H1 (cell line): ENCODE results near the gene TCEA2. TPM values are rescaled to one million over a fixed set of nuclear protein-coding genes. Genes with fewer than 3 reads are reported as not detected.
A peak's percentile ranks its signal among the peaks of the same experiment; 100 is the strongest.

Experiments used
- CTCF ChIA-PET: fragments of 300-600 bp; sonication (Branson Sonifier 250); formaldehyde crosslinking; loops from one replicate; lab custom pipeline; 2021; ENCODE audit not compliant: partially characterized antibody; lab: Charles Lee
- POLR2A ChIA-PET: fragments of 300-600 bp; sonication (Branson Sonifier 250); formaldehyde crosslinking; loops from one replicate; lab custom pipeline; 2021; ENCODE audit warnings: inconsistent platforms; ENCODE audit not compliant: partially characterized antibody; lab: Charles Lee
- DNase-seq, 2 experiments: peaks; one replicate each; pipeline versions ENCODE4 v3.0.0 to v3.0.0-alpha.2; 2010 to 2022; ENCODE audit warnings: low spot score in 2 of 2, low read depth in 1 of 2, mixed read lengths in 1 of 2
- FAIRE-seq: peaks from 2 replicates; lab custom pipeline; 2011; peaks lifted over from hg19 to GRCh38; lab: Jason Lieb, UNC
- H2AFZ ChIP-seq: 2 replicates; pipeline ENCODE4 v1.8.1; 2012; ENCODE audit warnings: low read length, inconsistent platforms
- H2AK5ac ChIP-seq: 2 replicates; pipeline ENCODE4 v1.6.1; 2013; ENCODE audit warnings: low read depth, low read length
- H2BK120ac ChIP-seq: replicated peaks from 2 replicates; pipeline ENCODE3; 2013; ENCODE audit warnings: low read depth, low read length, inconsistent platforms
- H2BK12ac ChIP-seq: 2 replicates; pipeline ENCODE4 v1.6.1; 2013; ENCODE audit warnings: low read depth, low read length
- H2BK15ac ChIP-seq: 2 replicates; pipeline ENCODE4 v1.6.1; 2013; ENCODE audit warnings: low read length
- H2BK20ac ChIP-seq: 2 replicates; pipeline ENCODE4 v1.6.1; 2013; ENCODE audit warnings: low read length
- H2BK5ac ChIP-seq: 2 replicates; pipeline ENCODE4 v1.6.1; 2013; ENCODE audit warnings: low read depth, low read length
- H3K14ac ChIP-seq: 2 replicates; pipeline ENCODE4 v1.6.1; 2013; ENCODE audit warnings: inconsistent platforms; ENCODE audit not compliant: insufficient read length
- H3K18ac ChIP-seq: 2 replicates; pipeline ENCODE4 v1.6.1; 2013; ENCODE audit warnings: low read length; ENCODE audit errors: extremely low read depth
- H3K23ac ChIP-seq: 2 replicates; pipeline ENCODE4 v1.6.1; 2013; ENCODE audit warnings: inconsistent platforms; ENCODE audit not compliant: insufficient read length
- H3K23me2 ChIP-seq: 2 replicates; pipeline ENCODE4 v1.6.1; 2013; ENCODE audit warnings: low read depth, low read length
- H3K27ac ChIP-seq: 2 replicates; pipeline ENCODE4 v1.6.1; 2011; ENCODE audit warnings: low read depth, low read length, inconsistent platforms
- H3K27me3 ChIP-seq, 4 experiments: replicated peaks in 1 of 4; 1 replicate in 1 of 4; 2 replicates in 3 of 4; pipeline versions ENCODE4 v1.6.1 to v1.8.1; 2011 to 2013; ENCODE audit warnings: low read length in 3 of 4, mild to moderate bottlenecking in 3 of 4, inconsistent platforms in 2 of 4, mixed read lengths in 2 of 4, moderate library complexity in 1 of 4; ENCODE audit not compliant: control insufficient read depth in 3 of 4, insufficient read depth in 3 of 4; ENCODE audit errors: extremely low read depth in 1 of 4
- H3K36me3 ChIP-seq, 4 experiments: 2 replicates each; pipeline versions ENCODE4 v1.6.1 to v1.8.1; 2011 to 2013; ENCODE audit warnings: mild to moderate bottlenecking in 4 of 4, low read length in 3 of 4, moderate library complexity in 2 of 4, control low read depth in 1 of 4, inconsistent platforms in 1 of 4; ENCODE audit not compliant: insufficient read depth in 4 of 4, control insufficient read depth in 2 of 4
- H3K4ac ChIP-seq: replicated peaks from 2 replicates; pipeline ENCODE3; 2013; ENCODE audit warnings: low read length, low read depth, mixed read lengths, inconsistent platforms; ENCODE audit not compliant: insufficient read length
- H3K4me1 ChIP-seq, 4 experiments: replicated peaks in 1 of 4; 1 replicate in 1 of 4; 2 replicates in 3 of 4; pipeline versions ENCODE4 v1.6.1 to v1.8.1; 2011 to 2013; ENCODE audit warnings: low read length in 3 of 4, inconsistent platforms in 2 of 4, mixed read lengths in 1 of 4; ENCODE audit not compliant: insufficient read depth in 4 of 4, control insufficient read depth in 3 of 4
- H3K4me2 ChIP-seq, 2 experiments: 2 replicates each; pipeline versions ENCODE4 v1.6.1 to v1.8.1; 2011 to 2013; ENCODE audit warnings: low read depth in 2 of 2, low read length in 2 of 2, control low read depth in 1 of 2, inconsistent platforms in 1 of 2, mild to moderate bottlenecking in 1 of 2; ENCODE audit not compliant: insufficient read depth in 1 of 2
- H3K4me3 ChIP-seq, 4 experiments: fragments of 200-600, 300-600 bp in 1 of 4; sonication (generic), shearing (Covaris generic), sonication (Bioruptor Twin) in 1 of 4; 2 replicates each; pipeline versions ENCODE4 v1.5.1 to v1.8.1; 2011 to 2016; ENCODE audit warnings: low read length in 4 of 4, low read depth in 3 of 4, control low read depth in 2 of 4, inconsistent platforms in 2 of 4, mild to moderate bottlenecking in 2 of 4, mixed read lengths in 1 of 4, moderate library complexity in 1 of 4; ENCODE audit not compliant: insufficient read depth in 2 of 4; ENCODE audit errors: extremely low read depth in 1 of 4
- H3K56ac ChIP-seq: replicated peaks from 2 replicates; pipeline ENCODE3; 2013; ENCODE audit warnings: low read depth, mild to moderate bottlenecking, mixed read lengths, low read length, inconsistent platforms; ENCODE audit not compliant: insufficient read length
- H3K79me1 ChIP-seq: 2 replicates; pipeline ENCODE4 v1.6.1; 2013; ENCODE audit warnings: low read depth, low read length, control low read depth
- H3K79me2 ChIP-seq, 2 experiments: 2 replicates each; pipeline versions ENCODE4 v1.6.1 to v1.8.1; 2012 to 2013; ENCODE audit warnings: low read length in 2 of 2, mild to moderate bottlenecking in 2 of 2, inconsistent platforms in 1 of 2; ENCODE audit not compliant: insufficient read depth in 2 of 2, control insufficient read depth in 1 of 2
- H3K9ac ChIP-seq, 4 experiments: replicated peaks in 1 of 4; 1 replicate in 1 of 4; 2 replicates in 3 of 4; pipeline versions ENCODE4 v1.6.1 to v1.8.1; 2011 to 2013; ENCODE audit warnings: low read depth in 3 of 4, low read length in 3 of 4, control low read depth in 2 of 4, mild to moderate bottlenecking in 2 of 4, moderate library complexity in 2 of 4, inconsistent platforms in 1 of 4; ENCODE audit errors: extremely low read depth in 1 of 4
- H3K9me3 ChIP-seq, 2 experiments: 2 replicates each; pipeline versions ENCODE4 v1.6.1 to v1.8.1; 2012 to 2013; ENCODE audit warnings: mild to moderate bottlenecking in 2 of 2, moderate library complexity in 2 of 2, control low read depth in 1 of 2, inconsistent platforms in 1 of 2, low read depth in 1 of 2, low read length in 1 of 2, mixed read lengths in 1 of 2; ENCODE audit not compliant: insufficient read depth in 2 of 2
- H4K20me1 ChIP-seq, 2 experiments: replicated peaks in 1 of 2; 2 replicates each; pipeline versions ENCODE3 to v1.8.1; 2011 to 2013; ENCODE audit warnings: inconsistent platforms in 2 of 2, low read length in 2 of 2, mild to moderate bottlenecking in 1 of 2; ENCODE audit not compliant: insufficient read depth in 2 of 2, control insufficient read depth in 1 of 2
- H4K5ac ChIP-seq: 2 replicates; pipeline ENCODE4 v1.6.1; 2013; ENCODE audit warnings: low read length, low read depth, mixed read lengths, inconsistent platforms; ENCODE audit not compliant: insufficient read length
- H4K8ac ChIP-seq: 2 replicates; pipeline ENCODE4 v1.8.0; 2013; ENCODE audit warnings: mild to moderate bottlenecking, moderate library complexity, low read length, inconsistent platforms; ENCODE audit not compliant: insufficient read depth; ENCODE audit errors: extremely low read depth
- H4K91ac ChIP-seq: replicated peaks from 2 replicates; pipeline ENCODE3; 2013; ENCODE audit warnings: low read length, mixed read lengths, inconsistent platforms; ENCODE audit not compliant: insufficient read length
- EZH2 ChIP-seq: fragments of 200-600 bp; sonication (generic); IDR thresholded peaks from 2 replicates; pipeline ENCODE4 v1.7.1; 2012; ENCODE audit warnings: low read depth, mild to moderate bottlenecking, moderate library complexity, low read length, inconsistent platforms; ENCODE audit not compliant: severe bottlenecking
- JUN ChIP-seq: IDR thresholded peaks from 2 replicates; pipeline ENCODE4 v1.6.1; 2011; ENCODE audit warnings: low read depth, mild to moderate bottlenecking, improper control_type of control experiment, low read length
- MAX ChIP-seq: IDR thresholded peaks from 2 replicates; pipeline ENCODE4 v1.6.1; 2012; ENCODE audit warnings: inconsistent platforms
- USF2 ChIP-seq: IDR thresholded peaks from 2 replicates; pipeline ENCODE4 v1.6.1; 2011; ENCODE audit warnings: low read length, improper control_type of control experiment
- WGBS, 2 experiments: shearing (Covaris generic) in 1 of 2; methylation state at CpG; one replicate each; pipeline versions ENCODE4 v1.1.6 to v1.1.7; 2013 to 2015; ENCODE audit warnings: low lambda C conversion rate in 2 of 2, mixed read lengths in 2 of 2, inconsistent platforms in 1 of 2, low coverage in 1 of 2, missing lambda C conversion rate in 1 of 2; ENCODE audit not compliant: insufficient replicate concordance in 2 of 2, insufficient coverage in 1 of 2, insufficient read length in 1 of 2; ENCODE audit errors: extremely low coverage in 1 of 2, missing lambda C conversion rate in 1 of 2; 5-methylcytosine and 5-hydroxymethylcytosine counted together
- polyA plus RNA-seq, 7 experiments: library from polyadenylated mRNA; depleted of rRNA in 3 of 7; stranded (reverse) in 5 of 7; unstranded in 2 of 7; fragments of >200 nt in 5 of 7; fragments of 200-250 nt in 2 of 7; gene quantifications; 1 replicate in 5 of 7; 2 replicates in 1 of 7; 4 replicates in 1 of 7; pipeline versions ENCODE4 v1.2.1 to v1.2.3, GENCODE V29; 2011 to 2013; ENCODE audit warnings: missing spikeins in 2 of 7, mixed read lengths in 2 of 7
- total RNA-seq: library from RNA; stranded (reverse); fragmentation: NEBNext Ultra II Directional; extraction: Animal tissue kit (Norgen Biotek cat#: 25700); gene quantifications from 2 replicates; pipeline ENCODE4 v1.2.1, GENCODE V29; 2021

TCEA2 gene
- total and polyA plus RNA-seq, 2 of the 8 experiments (the other 6 are each of a cell fraction or from before 2014, with no cell fraction given) = 41.4 to 42.3 TPM

- Histone ChIP-seq H3K18ac (no peak overlapping the region; the same call in 1 of the 2 replicates), H3K9ac (no peak overlapping the region), H3K9me3 (no peaks in the 10 kb centered on the region), H2AK5ac (peak overlapping the region; percentile 85), H4K8ac (no peak overlapping the region), H3K23me2 (peaks cover 2% of the 10 kb centered on the region; the same call in 1 of the 2 replicates), H3K23ac (no peak overlapping the region), H3K36me3 (peaks cover 0 to 5% (median 0%) of the 10 kb centered on the region in 4 experiments; a peak in 1 of 8 replicates), H2BK120ac (no peak overlapping the region), H2BK20ac (peak overlapping the region; percentile 90; the same call in 1 of the 2 replicates), H3K79me2 (no peaks in the 10 kb centered on the region), H3K56ac (no peak overlapping the region), H2BK15ac (peak overlapping the region; percentile 81; the same call in 1 of the 2 replicates), H3K4me3 (no peak overlapping the region), H3K4ac (peak overlapping the region; percentile 53), H3K4me1 (peaks cover 0 to 28% (median 15%) of the 10 kb centered on the region in 4 experiments; a peak in 6 of 7 replicates)
- WGBS, 2 experiments = 89% methylated on average over 33 of the region's 33 CpGs; no CpG with 5 or more reads in 1 of the 2 experiments
- ChIA-PET POLR2A (interaction anchor here (0.6 to 3.7 kb wide), 8 partner anchors 9 to 198 kb away, joined by 3 to 24 read pairs (median 4); partner anchors contain the start of gene TCEA2), CTCF (interaction anchor here (0.7 to 15.0 kb wide), 14 partner anchors 10 to 170 kb away, joined by 3 to 139 read pairs (median 4); partner anchors contain the start of genes LKAAEAR1, OPRL1, PRPF6 and RGS19)
- TF ChIP-seq MAX (peak; percentile 25; the same call in 1 of the 2 replicates), EZH2 (no peak), USF2 (no peak), JUN (no peak)
- TF ChIP-seq, all 59 proteins: peak for 1
- H3K27me3 ChIP-seq = peaks cover 23 to 39% (median 30%) of the 10 kb centered on the region in 4 experiments
- H3K27ac ChIP-seq = no peak overlapping the region
- no peak for DNase-seq
- no peak overlapping the region for H3K4me2 ChIP-seq
- H3K79me1 ChIP-seq = no peaks in the 10 kb centered on the region
- no peak overlapping the region for H4K5ac ChIP-seq
- H4K91ac ChIP-seq = no peak overlapping the region
- peak overlapping the region; percentile 60; the same call in 1 of the 2 replicates for H2BK5ac ChIP-seq
- no peak overlapping the region for H3K14ac ChIP-seq
- H2BK12ac ChIP-seq = peak overlapping the region; percentile 60; the same call in 1 of the 2 replicates
- H4K20me1 ChIP-seq = no peaks in the 10 kb centered on the region
- FAIRE-seq = no peak
- H2AFZ ChIP-seq = no peak overlapping the region
These were observed 9.8 kb upstream of the TCEA2 start for GRCh38 chr20:64052987-64053840.
